A549 (cell line): ENCODE data around the gene CDH4.

ENCODE experiments used
- CTCF ChIP-seq: fragments of >200 bp; sonication (Bioruptor Twin); formaldehyde crosslinking; IDR thresholded peaks from 3 replicates; pipeline ENCODE4 v1.5.1; 2016
- KDM1A ChIP-seq: fragments of 200-600 bp; sonication (generic); IDR thresholded peaks from 2 replicates; pipeline ENCODE4 v1.6.1; 2016; ENCODE audit warnings: low read depth, mild to moderate bottlenecking
- PBX3 ChIP-seq: IDR thresholded peaks from 2 replicates; pipeline ENCODE4 v1.6.1; 2012
- TP53 ChIP-seq: fragments of 250-450 bp; sonication (Bioruptor Pico); IDR thresholded peaks from 2 replicates; pipeline ENCODE4 v1.5.0; 2021; ENCODE audit warnings: mild to moderate bottlenecking, moderate library complexity

DNA sequence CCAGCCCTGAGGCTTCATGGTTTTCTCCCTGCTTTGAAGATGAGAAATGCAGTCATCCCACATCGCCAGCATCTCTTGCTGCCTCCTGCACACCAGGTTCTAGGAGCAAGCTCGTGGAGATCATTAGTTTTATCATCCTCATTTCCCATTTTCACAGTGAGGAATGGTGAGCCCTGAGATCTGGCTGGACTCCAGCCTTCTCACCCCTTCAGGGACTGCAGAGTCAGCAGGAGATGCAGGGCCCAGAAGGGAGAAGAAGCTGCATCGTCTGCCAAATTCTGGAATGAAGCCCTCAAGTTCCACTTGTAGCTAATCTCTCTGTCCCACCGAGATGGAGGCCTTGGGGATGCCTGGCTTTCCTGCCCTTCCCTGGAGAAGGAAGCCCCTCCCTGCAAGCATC lies 596.8 kb downstream of the CDH4 start:
- TF ChIP-seq CTCF (no peak), PBX3 (no peak), TP53 (CRISPR knock-in tag) (no peak), KDM1A (no peak)
